HG03139 (cell line): Measurements from ENCODE around the gene SPOUT1.
A peak's percentile ranks its signal among the peaks of the same experiment; 100 is the strongest.

Source experiments
- ATAC-seq: cut with Tn5 transposase; IDR thresholded peaks from one replicate; pipeline ENCODE4 v1.9.1; 2021; ENCODE audit not compliant: unreplicated experiment

The SPOUT1 gene

GRCh38 chr9:128773049-128773448 lies 56.5 kb downstream of the SPOUT1 start:
- ATAC-seq = no peak

GRCh38 chr9:128771745-128772519 lies 57.7 kb downstream of the SPOUT1 start, which contains the start of gene ZER1:
Gene ZER1 (minus strand): TSS chr9:128771927. CDS start chr9:128755565, 16,362 bp downstream.
- peak; percentile 86 for ATAC-seq

GRCh38 chr9:128771094-128771721 lies 58.4 kb downstream of the SPOUT1 start:
- no peak for ATAC-seq

GRCh38 chr9:128770286-128771030 lies 59.1 kb downstream of the SPOUT1 start:
- no peak for ATAC-seq
